NB4 (cell line): Measurements from ENCODE around the gene AGAP1.

Experiments
- CTCF ChIP-seq: IDR thresholded peaks from one replicate; pipeline ENCODE4 v1.5.1; 2012; ENCODE audit warnings: low read depth, low read length
- MAX ChIP-seq: IDR thresholded peaks from 2 replicates; pipeline ENCODE4 v1.6.1; 2011; ENCODE audit warnings: low read depth, low read length
- POLR2A ChIP-seq: IDR thresholded peaks from 2 replicates; pipeline ENCODE4 v1.6.1; 2011; ENCODE audit warnings: mild to moderate bottlenecking; ENCODE audit not compliant: insufficient read length; ENCODE audit errors: extremely low read depth

- TF ChIP-seq POLR2A (no peak), CTCF (no peak), MAX (no peak)
These were observed 66.5 kb downstream of the AGAP1 start for GRCh38 chr2:235560345-235560744.
